ENCODE measurements around the gene KIR3DL2. TPM values are rescaled to one million over a fixed set of nuclear protein-coding genes. Genes with fewer than 3 reads are reported as not detected.
"Not testable (repeated sequence)": the region's sequence is repeated elsewhere in the genome, so short reads cannot be mapped to it uniquely, and the experiment has no call there.

KIR3DL2 gene
- total RNA-seq, 1 donor from 2014 or later: not detected

DNA sequence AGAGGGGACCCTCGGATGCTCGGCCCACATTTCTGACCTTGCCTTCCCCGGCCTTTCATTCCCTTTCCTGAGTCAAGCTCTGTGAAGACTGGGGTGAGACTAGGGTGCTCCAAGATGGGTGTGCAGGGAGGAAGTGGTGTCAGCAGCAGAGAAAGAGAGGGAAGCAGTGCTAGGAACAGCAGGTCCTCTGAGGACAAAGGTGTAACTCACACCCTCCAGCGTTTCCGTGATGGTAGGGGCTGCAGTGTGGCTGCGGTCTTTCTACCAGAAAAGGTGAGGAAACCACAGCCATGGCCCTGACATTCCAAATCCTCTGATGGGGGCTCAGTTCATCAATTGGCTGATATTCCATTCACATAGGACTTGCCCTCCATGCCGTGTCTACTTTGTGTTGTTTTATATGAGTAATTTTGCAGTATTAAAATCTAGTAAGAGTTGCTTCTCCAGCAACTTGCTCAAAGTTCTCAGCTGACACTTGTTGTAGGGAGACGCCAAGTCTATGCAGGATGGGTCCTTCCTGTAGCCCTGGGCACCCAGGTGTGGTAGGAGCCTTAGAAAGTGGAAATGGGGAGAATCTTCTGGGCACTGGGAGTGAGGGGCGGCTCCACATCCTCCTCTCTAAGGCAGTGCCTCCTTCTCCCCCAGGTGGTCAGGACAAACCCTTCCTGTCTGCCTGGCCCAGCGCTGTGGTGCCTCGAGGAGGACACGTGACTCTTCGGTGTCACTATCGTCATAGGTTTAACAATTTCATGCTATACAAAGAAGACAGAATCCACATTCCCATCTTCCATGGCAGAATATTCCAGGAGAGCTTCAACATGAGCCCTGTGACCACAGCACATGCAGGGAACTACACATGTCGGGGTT is 32.3 kb upstream of the KIR3DL2 start:
- peaks cover 45% of the 10 kb centered on the region for H3K27me3 ChIP-seq (ENCODE audit: low read depth)
- DNase-seq: no peak
- no peak overlapping the region for H3K4me3 ChIP-seq
- no peaks in the 10 kb centered on the region for H3K4me1 ChIP-seq
- no peak overlapping the region for H3K27ac ChIP-seq (replicated peaks)
- intact Hi-C loops (cut with micrococcal nuclease): no loop called here
- H3K36me3 ChIP-seq: no peaks in the 10 kb centered on the region
- TF ChIP-seq, protein P1, sequence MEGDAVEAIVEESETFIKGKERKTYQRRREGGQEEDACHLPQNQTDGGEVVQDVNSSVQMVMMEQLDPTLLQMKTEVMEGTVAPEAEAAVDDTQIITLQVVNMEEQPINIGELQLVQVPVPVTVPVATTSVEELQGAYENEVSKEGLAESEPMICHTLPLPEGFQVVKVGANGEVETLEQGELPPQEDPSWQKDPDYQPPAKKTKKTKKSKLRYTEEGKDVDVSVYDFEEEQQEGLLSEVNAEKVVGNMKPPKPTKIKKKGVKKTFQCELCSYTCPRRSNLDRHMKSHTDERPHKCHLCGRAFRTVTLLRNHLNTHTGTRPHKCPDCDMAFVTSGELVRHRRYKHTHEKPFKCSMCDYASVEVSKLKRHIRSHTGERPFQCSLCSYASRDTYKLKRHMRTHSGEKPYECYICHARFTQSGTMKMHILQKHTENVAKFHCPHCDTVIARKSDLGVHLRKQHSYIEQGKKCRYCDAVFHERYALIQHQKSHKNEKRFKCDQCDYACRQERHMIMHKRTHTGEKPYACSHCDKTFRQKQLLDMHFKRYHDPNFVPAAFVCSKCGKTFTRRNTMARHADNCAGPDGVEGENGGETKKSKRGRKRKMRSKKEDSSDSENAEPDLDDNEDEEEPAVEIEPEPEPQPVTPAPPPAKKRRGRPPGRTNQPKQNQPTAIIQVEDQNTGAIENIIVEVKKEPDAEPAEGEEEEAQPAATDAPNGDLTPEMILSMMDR (IDR thresholded peaks at IDR 0.05; ENCODE audit: borderline replicate concordance): no peak
- H3K9me3 ChIP-seq (replicated peaks): no peaks in the 10 kb centered on the region

DNA sequence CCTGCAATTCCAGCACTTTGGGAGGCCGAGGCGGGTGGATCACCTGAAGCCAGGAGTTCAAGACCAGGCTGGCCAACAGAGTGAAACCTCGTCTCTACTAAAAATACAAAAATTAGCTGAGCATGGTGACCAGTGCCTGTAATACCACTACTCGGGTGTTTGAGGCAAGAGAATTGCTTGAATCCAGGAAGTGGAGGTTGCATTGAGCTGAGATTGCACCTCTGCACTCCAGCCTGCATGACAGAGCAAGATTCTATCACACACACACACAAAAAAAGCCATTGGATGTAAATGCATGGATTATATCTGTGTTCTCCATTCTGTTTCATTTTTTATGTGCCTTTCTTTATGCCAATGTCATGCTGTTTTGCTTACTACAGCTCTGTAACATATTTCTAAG is 25.8 kb upstream of the KIR3DL2 start:
- intact Hi-C loops (cut with micrococcal nuclease); H3K27ac ChIP-seq (replicated peaks); H3K36me3 ChIP-seq; H3K4me1 ChIP-seq; H3K9me3 ChIP-seq (replicated peaks); DNase-seq; H3K4me3 ChIP-seq: not testable (repeated sequence)
- peaks cover 40% of the 10 kb centered on the region for H3K27me3 ChIP-seq (ENCODE audit: low read depth)

DNA sequence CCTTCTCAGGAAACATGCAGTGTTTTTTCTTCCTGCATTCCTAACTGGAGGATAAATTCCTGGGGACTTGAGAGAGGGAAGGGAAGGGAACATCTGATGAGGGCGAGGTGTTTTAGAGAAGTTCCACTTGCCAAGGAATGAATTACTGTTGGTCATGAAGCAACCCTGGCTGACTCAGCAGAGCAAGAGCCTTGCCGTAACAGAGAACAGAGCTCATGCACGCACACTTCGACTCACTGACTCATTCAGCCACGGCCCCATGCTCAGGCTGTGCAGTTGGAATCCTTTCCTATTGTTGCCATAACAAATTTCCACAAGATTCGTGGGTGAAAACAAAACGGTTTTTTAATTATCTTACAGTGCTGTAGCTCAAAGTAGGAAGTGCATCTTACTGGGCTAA is 24.9 kb upstream of the KIR3DL2 start:
- intact Hi-C loops (cut with micrococcal nuclease); H3K9me3 ChIP-seq (replicated peaks); H3K4me1 ChIP-seq; H3K27ac ChIP-seq (replicated peaks); DNase-seq; H3K36me3 ChIP-seq; H3K4me3 ChIP-seq: not testable (repeated sequence)
- H3K27me3 ChIP-seq (ENCODE audit: low read depth): peaks cover 31% of the 10 kb centered on the region

DNA sequence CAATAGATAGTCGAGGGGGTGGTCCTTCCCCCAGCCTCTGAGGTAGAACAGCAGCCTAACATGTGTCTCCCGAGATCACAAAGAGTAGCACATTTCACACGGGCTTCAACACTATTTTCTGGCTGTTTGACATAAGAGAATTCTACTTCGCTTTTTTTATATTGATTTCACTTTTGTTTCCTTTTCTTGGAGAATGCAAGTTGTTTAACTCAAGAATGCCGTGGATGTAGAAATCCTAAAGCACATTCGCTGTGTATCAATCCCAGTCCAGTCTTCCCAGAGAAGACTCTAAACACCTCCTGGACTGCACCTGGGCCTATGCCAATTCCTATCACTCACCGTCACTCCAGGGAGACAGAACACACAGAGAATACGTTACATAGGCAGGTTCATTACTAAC is 22.2 kb upstream of the KIR3DL2 start:
- H3K4me1 ChIP-seq; H3K9me3 ChIP-seq (replicated peaks); H3K27ac ChIP-seq (replicated peaks); H3K36me3 ChIP-seq; H3K4me3 ChIP-seq; DNase-seq; intact Hi-C loops (cut with micrococcal nuclease): not testable (repeated sequence)
- peaks cover 27% of the 10 kb centered on the region for H3K27me3 ChIP-seq (ENCODE audit: low read depth)

DNA sequence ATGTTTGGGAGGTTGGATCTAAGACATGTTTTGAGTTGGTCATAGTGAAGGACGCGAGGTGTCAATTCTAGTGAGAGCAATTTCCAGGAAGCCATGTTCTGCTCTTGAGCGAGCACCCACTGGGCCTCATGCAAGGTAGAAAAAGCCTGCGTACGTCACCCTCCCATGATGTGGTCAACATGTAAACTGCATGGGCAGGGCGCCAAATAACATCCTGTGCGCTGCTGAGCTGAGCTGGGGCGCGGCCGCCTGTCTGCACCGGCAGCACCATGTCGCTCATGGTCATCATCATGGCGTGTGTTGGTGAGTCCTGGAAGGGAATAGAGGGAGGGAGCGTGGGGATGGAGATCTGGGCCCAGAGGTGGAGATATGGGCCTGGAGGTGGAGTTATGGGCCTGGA is 17.7 kb upstream of the KIR3DL2 start, which contains the start of gene KIR2DS4:
KIR2DS4 (plus strand) TSS at position 181 of the 400 bp plus-strand sequence.
- H3K36me3 ChIP-seq; DNase-seq; H3K4me1 ChIP-seq; H3K27ac ChIP-seq (replicated peaks); H3K4me3 ChIP-seq; H3K9me3 ChIP-seq (replicated peaks); intact Hi-C loops (cut with micrococcal nuclease): not testable (repeated sequence)
- peaks cover 19% of the 10 kb centered on the region for H3K27me3 ChIP-seq (ENCODE audit: low read depth)

DNA sequence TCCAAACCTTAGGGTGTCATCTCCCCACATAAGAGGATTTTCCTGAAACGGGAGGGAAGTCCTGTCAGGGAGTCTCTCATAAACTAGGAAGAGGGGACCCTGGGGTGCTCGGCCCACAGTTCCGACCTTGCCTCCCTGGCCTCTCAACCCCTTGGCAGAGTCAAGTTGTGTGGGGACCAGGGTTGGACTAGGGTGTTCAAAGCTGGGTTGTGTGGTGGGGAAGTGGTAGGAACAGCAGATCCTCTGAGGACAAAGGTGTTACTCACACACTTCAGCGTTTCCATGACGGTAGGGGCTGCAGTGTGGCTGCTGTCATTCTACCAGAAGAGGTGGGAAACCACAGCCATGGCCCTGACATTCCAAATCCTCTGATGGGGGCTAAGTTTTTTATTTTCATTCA is 15.1 kb upstream of the KIR3DL2 start:
- H3K36me3 ChIP-seq; H3K4me1 ChIP-seq; DNase-seq; H3K9me3 ChIP-seq (replicated peaks); H3K27ac ChIP-seq (replicated peaks); H3K4me3 ChIP-seq; intact Hi-C loops (cut with micrococcal nuclease): not testable (repeated sequence)
- peaks cover 11% of the 10 kb centered on the region for H3K27me3 ChIP-seq (ENCODE audit: low read depth)

DNA sequence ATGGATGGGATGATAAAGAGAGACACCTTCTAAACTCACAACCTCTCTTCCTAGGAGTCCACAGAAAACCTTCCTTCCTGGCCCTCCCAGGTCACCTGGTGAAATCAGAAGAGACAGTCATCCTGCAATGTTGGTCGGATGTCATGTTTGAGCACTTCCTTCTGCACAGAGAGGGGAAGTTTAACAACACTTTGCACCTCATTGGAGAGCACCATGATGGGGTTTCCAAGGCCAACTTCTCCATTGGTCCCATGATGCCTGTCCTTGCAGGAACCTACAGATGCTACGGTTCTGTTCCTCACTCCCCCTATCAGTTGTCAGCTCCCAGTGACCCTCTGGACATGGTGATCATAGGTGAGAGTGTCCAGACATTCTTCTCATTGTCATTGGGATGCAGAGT is 12.7 kb upstream of the KIR3DL2 start:
- H3K36me3 ChIP-seq; H3K4me1 ChIP-seq; H3K27me3 ChIP-seq (ENCODE audit: low read depth); DNase-seq; intact Hi-C loops (cut with micrococcal nuclease); H3K4me3 ChIP-seq; H3K27ac ChIP-seq (replicated peaks); H3K9me3 ChIP-seq (replicated peaks): not testable (repeated sequence)

DNA sequence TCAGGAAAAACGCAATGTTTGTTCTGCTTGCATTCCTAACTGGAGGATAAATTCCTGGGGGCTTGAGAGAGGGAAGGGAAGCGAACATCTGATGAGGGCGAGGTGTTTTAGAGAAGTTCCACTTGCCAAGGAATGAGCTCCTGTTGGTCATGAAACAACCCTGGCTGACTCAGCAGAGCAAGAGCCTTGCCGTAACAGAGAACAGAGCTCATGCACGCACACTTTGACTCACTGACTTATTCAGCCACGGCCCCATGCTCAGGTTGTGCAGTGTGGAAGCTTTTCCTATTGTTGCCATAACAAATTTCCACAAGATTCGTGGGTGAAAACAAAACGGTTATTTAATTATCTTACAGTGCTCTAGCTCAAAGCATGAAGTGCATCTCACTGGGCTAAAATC is 7.1 kb upstream of the KIR3DL2 start:
- peaks cover 27% of the 10 kb centered on the region for H3K27me3 ChIP-seq (ENCODE audit: low read depth)
- intact Hi-C loops (cut with micrococcal nuclease); H3K4me1 ChIP-seq; H3K9me3 ChIP-seq (replicated peaks); DNase-seq; H3K4me3 ChIP-seq; H3K36me3 ChIP-seq; H3K27ac ChIP-seq (replicated peaks): not testable (repeated sequence)

DNA sequence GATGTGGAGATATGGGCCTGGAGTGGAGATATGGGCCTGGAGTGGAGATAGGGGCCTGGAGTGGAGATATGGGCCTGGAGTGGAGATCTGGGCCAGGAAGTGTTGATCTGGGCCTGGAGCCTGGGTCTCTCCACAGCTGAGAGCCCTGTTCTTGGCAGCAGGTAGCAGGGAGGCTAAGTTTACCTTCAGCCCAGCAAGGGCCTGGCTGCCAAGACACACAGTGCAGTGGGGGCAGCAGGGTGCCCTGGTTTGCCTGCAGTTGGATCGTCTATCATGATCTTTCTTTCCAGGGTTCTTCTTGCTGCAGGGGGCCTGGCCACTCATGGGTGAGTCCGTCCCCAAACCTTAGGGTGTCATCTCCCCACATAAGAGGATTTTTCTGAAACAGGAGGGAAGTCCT is 687 bp downstream of the KIR3DL2 start:
- Histone ChIP-seq H3K4me3 (no peak overlapping the region), H3K27ac (replicated peaks) (no peak overlapping the region), H3K4me1 (no peaks in the 10 kb centered on the region), H3K27me3 (ENCODE audit: low read depth) (peaks cover 41% of the 10 kb centered on the region), H3K36me3 (no peaks in the 10 kb centered on the region), H3K9me3 (replicated peaks) (no peaks in the 10 kb centered on the region)
- DNase-seq: no peak
- TF ChIP-seq, protein P1 (IDR thresholded peaks at IDR 0.05; ENCODE audit: borderline replicate concordance): no peak
- intact Hi-C loops (cut with micrococcal nuclease): no loop called here
